ENCODE results near the gene ZBED1.
"Not testable (repeated sequence)": the region's sequence is repeated elsewhere in the genome, so short reads cannot be mapped to it uniquely, and the experiment has no call there.

ZBED1 gene

GRCh38 chrX:2500803-2501558 is at the start of gene ZBED1, which contains the start of gene DHRSX:
TSS of gene ZBED1 (minus strand) at chrX:2500976. CDS start at chrX:2490719, 10,257 bp downstream.
TSS of gene DHRSX (minus strand) at chrX:2500976. CDS start at chrX:2500925, 51 bp downstream.
- DNase-seq = peak; percentile 41

GRCh38 chrX:2549876-2550275 is 49.1 kb upstream of the ZBED1 start:
- no peak for DNase-seq

GRCh38 chrX:2548711-2549423 is 48.1 kb upstream of the ZBED1 start:
- no peak for DNase-seq

- no peak for DNase-seq
These were observed 47.0 kb upstream of the ZBED1 start for GRCh38 chrX:2547736-2548135.

GRCh38 chrX:2546496-2546895 is 45.7 kb upstream of the ZBED1 start:
- DNase-seq = no peak

- DNase-seq = no peak
These were observed 44.4 kb upstream of the ZBED1 start for GRCh38 chrX:2545144-2545543.

GRCh38 chrX:2542826-2543521 is 42.2 kb upstream of the ZBED1 start:
- DNase-seq = no peak

- no peak for DNase-seq
These were observed 40.8 kb upstream of the ZBED1 start for GRCh38 chrX:2541603-2542002.

GRCh38 chrX:2540426-2540947 is 39.7 kb upstream of the ZBED1 start:
- DNase-seq = no peak

GRCh38 chrX:2539586-2539985 is 38.8 kb upstream of the ZBED1 start:
- no peak for DNase-seq

GRCh38 chrX:2538031-2538757 is 37.4 kb upstream of the ZBED1 start:
- no peak for DNase-seq

GRCh38 chrX:2536974-2537373 is 36.2 kb upstream of the ZBED1 start:
- DNase-seq = no peak

- no peak for DNase-seq
These were observed 35.4 kb upstream of the ZBED1 start for GRCh38 chrX:2536141-2536540.

GRCh38 chrX:2534261-2535021 is 33.7 kb upstream of the ZBED1 start:
- DNase-seq = not testable (repeated sequence)

GRCh38 chrX:2533424-2533823 is 32.6 kb upstream of the ZBED1 start:
- DNase-seq = no peak

GRCh38 chrX:2526390-2526789 is 25.6 kb upstream of the ZBED1 start:
- DNase-seq = no peak

- no peak for DNase-seq
These were observed 23.1 kb upstream of the ZBED1 start for GRCh38 chrX:2523911-2524310.

- no peak for DNase-seq
These were observed 21.2 kb upstream of the ZBED1 start for GRCh38 chrX:2521927-2522386.

GRCh38 chrX:2521092-2521926 is 20.5 kb upstream of the ZBED1 start:
- no peak for DNase-seq

- no peak for DNase-seq
These were observed 19.8 kb upstream of the ZBED1 start for GRCh38 chrX:2520539-2520938.

GRCh38 chrX:2519638-2520037 is 18.9 kb upstream of the ZBED1 start:
- DNase-seq = not testable (repeated sequence)
